ENCODE measurements around the gene RRP9.

RRP9 gene

DNA sequence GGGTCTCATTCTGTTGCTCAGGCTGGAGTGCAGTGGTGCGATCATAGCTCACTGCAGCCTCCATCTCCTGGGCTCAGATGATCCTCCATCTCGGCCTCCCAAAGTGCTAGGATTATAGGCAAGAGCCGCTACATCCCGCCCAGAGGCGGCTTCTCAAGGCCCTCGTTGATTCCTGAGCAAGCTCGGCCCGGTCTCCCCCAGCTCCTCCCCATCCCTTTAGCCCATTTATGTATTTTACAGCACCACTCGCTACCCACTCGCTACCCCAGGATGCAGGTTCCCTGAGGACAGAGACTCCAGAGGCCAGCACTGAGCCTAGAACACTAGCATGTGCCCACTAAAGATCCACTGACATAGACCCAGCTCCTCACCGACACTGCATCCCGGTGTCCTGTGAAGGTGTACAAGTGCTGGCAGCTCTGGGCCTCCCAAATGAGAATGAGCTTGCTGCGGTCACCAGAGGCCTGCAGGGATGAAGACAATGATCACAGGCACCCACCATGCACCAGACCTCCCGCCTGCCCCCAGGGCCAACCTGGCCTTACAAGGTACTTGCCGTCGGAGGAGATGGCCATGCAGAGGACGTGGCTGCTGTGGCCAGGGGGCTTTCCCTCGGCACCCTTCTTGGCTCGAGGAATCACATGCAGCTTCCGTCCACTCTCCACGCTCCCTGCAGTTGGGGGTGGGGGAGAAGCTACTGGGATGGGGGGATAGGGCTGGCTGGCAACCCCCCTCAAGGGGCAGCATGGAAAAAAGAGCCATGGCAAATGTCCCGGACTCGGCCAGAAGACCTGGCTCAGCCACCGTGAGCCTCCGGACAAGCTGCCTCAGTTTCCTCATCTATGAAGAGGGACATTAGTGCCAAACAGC, 5.6 kb downstream of the RRP9 start:
- no peak for TF ChIP-seq CTCF (conservative IDR thresholded peaks at IDR 0.05; ENCODE audit: low read depth, low read length)
- H3K4me3 ChIP-seq (ENCODE audit: low read depth, low read length): no peak overlapping the region
- DNase-seq (ENCODE audit: low read depth): no peak

DNA sequence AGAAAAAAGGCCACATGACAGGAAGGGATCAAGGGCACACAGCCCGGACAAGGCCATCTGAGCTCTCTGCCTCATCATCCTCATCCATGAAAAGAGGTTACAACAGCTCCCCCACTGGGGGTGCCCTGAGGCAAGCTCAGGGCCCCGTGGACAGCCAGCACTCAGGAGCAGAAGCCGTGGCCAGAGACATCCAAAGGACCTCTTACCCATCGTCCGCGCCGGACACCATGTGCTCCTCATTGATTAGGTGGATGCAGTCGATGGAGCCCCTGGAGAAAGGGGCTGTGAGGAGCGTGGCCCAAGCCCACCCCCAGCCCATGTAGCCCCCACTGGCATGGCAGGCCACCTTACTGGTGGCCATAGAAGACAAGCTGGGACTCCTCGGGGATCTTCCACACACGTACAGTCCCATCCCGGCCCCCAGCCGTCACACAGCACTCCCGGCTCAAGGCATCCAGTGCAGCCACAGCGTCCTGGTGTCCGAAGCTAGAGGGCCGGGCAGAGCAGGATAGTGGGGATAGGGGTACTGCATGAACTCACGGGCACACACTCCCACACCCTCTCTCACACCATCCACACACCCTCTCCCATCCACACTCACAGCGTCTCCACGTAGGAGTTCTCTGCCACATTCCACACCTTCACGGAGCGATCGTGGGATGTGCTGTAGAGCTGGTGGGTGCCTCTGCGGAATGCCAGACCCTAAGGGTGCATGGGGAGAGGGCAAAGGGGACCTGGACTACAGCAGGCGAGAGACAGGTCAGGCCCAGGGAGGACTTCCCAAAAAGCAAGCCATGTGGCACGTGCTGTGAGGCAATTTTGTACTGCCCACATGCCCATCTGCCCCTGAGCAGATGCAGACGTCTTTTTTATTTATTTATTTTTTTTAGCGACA, 6.5 kb downstream of the RRP9 start:
- no peak for DNase-seq (ENCODE audit: low read depth)
- no peak overlapping the region for H3K4me3 ChIP-seq (ENCODE audit: low read depth, low read length)
- no peak for TF ChIP-seq CTCF (conservative IDR thresholded peaks at IDR 0.05; ENCODE audit: low read depth, low read length)

DNA sequence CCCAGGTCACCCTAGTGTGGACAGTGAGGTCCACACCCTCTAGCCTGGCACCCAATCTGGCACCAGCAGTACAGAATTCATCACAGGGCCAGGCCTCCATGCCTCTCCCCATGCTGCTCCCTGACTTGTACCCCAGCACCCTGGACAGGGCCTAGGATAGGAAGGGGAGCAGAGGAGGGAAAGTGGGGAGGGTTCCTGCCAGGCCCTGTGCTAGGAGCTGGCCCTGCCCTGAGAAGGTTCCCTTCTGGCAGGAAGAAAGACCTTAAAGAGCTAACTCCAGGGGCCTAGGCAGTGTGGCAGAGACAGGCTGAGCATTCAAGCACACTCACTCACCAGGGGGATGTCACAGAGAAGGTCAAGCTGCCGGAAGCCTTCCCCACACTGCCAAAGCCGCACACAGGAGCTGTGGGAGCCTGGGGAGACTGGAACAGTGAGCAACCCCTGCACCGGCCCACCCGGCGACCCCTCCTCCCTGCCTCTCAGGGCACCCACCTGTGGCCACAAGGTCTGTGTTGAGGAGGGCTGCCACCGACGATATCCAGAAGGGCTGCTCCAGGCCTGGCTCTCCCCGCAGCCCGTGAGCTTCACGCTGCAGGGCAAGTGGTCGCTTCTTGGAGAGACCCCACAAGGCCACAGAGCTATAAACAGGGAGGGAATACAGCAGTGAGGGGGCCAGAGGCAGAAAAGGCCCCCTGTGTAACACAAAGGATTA, 7.4 kb downstream of the RRP9 start:
- DNase-seq (ENCODE audit: low read depth): no peak
- H3K4me3 ChIP-seq (ENCODE audit: low read depth, low read length): no peak overlapping the region
- no peak for TF ChIP-seq CTCF (conservative IDR thresholded peaks at IDR 0.05; ENCODE audit: low read depth, low read length)

DNA sequence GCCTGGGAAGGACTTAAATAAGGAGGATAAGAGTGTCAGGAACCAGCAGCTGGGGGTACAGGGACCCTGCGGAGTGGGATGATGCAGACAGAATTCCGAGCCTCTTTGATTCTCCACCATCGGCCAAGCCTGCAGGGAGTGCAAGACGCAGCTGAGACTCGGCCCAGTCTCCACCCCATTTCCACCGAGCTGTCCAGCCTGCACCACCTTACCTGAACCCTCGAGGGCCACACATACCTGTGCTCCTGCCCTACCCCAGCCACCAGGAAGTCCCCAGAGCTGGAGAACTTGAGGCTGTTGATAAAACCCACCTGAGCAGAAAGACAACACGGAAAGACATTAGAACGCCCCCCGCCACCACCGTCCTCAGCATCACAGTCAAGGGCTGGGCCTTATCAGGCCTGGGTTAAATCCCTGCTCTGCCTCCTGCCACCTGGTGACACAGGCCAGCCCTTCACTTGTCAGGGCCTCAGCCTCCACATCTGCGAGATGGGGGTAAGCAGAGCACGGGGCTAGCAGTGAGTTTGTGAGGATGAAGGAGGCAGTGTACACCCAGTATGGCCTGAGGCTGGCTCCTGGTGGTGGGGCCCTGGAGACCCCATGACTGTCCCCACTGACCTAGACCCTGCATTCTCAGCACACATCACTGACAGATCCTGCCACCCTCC, 8.1 kb downstream of the RRP9 start:
- H3K4me3 ChIP-seq (ENCODE audit: low read depth, low read length): no peak overlapping the region
- TF ChIP-seq CTCF (conservative IDR thresholded peaks at IDR 0.05; ENCODE audit: low read depth, low read length): no peak
- DNase-seq (ENCODE audit: low read depth): no peak

DNA sequence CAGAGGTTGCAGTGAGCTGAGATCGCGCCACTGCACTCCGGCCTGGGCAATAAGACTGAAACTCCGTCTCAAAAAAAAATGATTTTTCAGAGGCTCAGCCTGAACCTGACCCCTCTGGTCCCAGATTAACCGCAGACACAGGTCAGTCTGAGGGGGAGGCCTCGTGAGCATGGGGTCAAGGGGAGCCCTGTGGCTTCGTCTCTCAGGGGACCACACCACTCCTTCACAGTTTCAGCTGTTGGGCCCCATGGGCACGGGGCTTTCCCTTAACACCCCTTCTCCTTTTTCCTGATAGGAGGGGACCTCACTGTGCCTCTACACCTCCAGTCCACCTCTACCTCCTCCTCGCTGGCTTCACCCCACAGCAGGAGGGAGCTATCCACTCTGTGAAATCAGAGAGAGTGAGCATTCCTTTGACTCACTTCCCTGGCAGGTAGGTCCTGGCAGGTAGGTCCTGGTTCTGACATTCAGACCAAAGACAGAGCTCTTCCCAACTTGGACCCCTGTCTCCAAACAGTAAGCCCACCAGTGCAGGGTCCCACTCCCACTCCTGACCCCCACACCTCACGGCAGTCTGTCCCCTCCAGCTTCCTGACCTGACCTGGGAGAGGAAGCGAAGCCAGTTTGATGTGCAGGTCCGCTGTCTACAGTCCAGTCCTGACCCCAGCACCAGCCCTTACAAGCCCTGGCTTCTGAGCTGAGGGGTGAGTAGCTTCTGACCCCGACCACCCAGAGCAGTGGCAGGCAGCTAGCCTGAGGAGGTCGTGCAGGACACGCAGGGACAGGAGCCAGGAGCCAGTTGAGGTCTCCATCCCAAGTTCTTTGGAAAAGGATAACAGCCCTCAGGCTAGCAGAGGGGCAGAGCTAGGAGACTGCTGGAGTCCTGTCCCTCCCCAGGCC, 9.0 kb downstream of the RRP9 start:
- no peak for TF ChIP-seq CTCF (conservative IDR thresholded peaks at IDR 0.05; ENCODE audit: low read depth, low read length)
- DNase-seq (ENCODE audit: low read depth): no peak
- H3K4me3 ChIP-seq (ENCODE audit: low read depth, low read length): no peak overlapping the region

Data from choroid plexus epithelial cell (primary cell).